Measurements from ENCODE around the gene PPP1R13L.

The PPP1R13L gene

GRCh38 chr19:45446295-45446694 lies 41.4 kb upstream of the PPP1R13L start (continued):
- TF ChIP-seq ZSCAN30 (tag by site-specific recombination; IDR thresholded peaks at IDR 0.05), result peak; percentile 60; the same call in 1 of the 2 replicates
- TF ChIP-seq SP7 (tag by site-specific recombination; IDR thresholded peaks at IDR 0.05), result 0 out of 2 replicates have a peak, but pooled peaks have one; percentile 19
- no peak for TF ChIP-seq GLIS2 (tag by site-specific recombination; IDR thresholded peaks at IDR 0.05)
- peak; percentile 73; the same call in 1 of the 2 replicates for TF ChIP-seq ZNF664 (tag by site-specific recombination; IDR thresholded peaks at IDR 0.05)
- 0 out of 2 replicates have a peak, but pooled peaks have one; percentile 21 for TF ChIP-seq KLF8 (tag by site-specific recombination; IDR thresholded peaks at IDR 0.05)
- TF ChIP-seq ZNF324 (tag by site-specific recombination; IDR thresholded peaks at IDR 0.05), result no peak

GRCh38 chr19:45445139-45445538 lies 40.3 kb upstream of the PPP1R13L start:
- TF ChIP-seq SCRT2 (tag by site-specific recombination; IDR thresholded peaks at IDR 0.05) (peak; percentile 60; the same call in 1 of the 2 replicates), ZNF664 (tag by site-specific recombination; IDR thresholded peaks at IDR 0.05) (peak; percentile 98), ZNF549 (tag by site-specific recombination; IDR thresholded peaks at IDR 0.05) (no peak)
- TF ChIP-seq, protein P1, sequence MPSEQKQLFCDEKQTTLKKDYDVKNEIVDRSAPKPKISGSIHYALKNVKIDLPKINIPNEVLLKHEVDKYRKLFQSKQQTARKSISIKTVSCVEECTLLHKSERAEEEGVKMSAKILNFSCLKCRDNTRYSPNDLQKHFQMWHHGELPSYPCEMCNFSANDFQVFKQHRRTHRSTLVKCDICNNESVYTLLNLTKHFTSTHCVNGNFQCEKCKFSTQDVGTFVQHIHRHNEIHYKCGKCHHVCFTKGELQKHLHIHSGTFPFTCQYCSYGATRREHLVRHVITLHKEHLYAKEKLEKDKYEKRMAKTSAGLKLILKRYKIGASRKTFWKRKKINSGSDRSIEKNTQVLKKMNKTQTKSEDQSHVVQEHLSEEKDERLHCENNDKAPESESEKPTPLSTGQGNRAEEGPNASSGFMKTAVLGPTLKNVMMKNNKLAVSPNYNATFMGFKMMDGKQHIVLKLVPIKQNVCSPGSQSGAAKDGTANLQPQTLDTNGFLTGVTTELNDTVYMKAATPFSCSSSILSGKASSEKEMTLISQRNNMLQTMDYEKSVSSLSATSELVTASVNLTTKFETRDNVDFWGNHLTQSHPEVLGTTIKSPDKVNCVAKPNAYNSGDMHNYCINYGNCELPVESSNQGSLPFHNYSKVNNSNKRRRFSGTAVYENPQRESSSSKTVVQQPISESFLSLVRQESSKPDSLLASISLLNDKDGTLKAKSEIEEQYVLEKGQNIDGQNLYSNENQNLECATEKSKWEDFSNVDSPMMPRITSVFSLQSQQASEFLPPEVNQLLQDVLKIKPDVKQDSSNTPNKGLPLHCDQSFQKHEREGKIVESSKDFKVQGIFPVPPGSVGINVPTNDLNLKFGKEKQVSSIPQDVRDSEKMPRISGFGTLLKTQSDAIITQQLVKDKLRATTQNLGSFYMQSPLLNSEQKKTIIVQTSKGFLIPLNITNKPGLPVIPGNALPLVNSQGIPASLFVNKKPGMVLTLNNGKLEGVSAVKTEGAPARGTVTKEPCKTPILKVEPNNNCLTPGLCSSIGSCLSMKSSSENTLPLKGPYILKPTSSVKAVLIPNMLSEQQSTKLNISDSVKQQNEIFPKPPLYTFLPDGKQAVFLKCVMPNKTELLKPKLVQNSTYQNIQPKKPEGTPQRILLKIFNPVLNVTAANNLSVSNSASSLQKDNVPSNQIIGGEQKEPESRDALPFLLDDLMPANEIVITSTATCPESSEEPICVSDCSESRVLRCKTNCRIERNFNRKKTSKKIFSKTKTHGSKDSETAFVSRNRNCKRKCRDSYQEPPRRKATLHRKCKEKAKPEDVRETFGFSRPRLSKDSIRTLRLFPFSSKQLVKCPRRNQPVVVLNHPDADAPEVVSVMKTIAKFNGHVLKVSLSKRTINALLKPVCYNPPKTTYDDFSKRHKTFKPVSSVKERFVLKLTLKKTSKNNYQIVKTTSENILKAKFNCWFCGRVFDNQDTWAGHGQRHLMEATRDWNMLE (tag by site-specific recombination; conservative IDR thresholded peaks at IDR 0.05; ENCODE audit: low read depth), result no peak
- TF ChIP-seq, protein P2, sequence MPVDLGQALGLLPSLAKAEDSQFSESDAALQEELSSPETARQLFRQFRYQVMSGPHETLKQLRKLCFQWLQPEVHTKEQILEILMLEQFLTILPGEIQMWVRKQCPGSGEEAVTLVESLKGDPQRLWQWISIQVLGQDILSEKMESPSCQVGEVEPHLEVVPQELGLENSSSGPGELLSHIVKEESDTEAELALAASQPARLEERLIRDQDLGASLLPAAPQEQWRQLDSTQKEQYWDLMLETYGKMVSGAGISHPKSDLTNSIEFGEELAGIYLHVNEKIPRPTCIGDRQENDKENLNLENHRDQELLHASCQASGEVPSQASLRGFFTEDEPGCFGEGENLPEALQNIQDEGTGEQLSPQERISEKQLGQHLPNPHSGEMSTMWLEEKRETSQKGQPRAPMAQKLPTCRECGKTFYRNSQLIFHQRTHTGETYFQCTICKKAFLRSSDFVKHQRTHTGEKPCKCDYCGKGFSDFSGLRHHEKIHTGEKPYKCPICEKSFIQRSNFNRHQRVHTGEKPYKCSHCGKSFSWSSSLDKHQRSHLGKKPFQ (tag by site-specific recombination; IDR thresholded peaks at IDR 0.05), result no peak
- H3K36me3 ChIP-seq (ENCODE audit: control insufficient read depth in 2 of 2, insufficient read depth in 1 of 2, low read length in 2 of 2), result no peaks in the 10 kb centered on the region
- no peak overlapping the region for H3K27ac ChIP-seq (ENCODE audit: extremely low read depth, low read depth, low read length)
- ChIA-PET CTCF (interaction anchor here (0.6 to 2.9 kb wide), 16 partner anchors 14 to 1675 kb away, joined by 3 to 38 read pairs (median 5); partner anchors contain the start of gene FOSB), POLR2A (no interaction called here)
- H3K4me1 ChIP-seq (ENCODE audit: control insufficient read depth, insufficient read depth, low read length), result 0 out of 2 replicates have a peak, but pooled peaks cover 8% of the 10 kb centered on the region
- H3K9me3 ChIP-seq (ENCODE audit: control insufficient read depth, insufficient read depth, low read depth, low read length), result no peaks in the 10 kb centered on the region
- no peak overlapping the region for H3K4me3 ChIP-seq (ENCODE audit: low read depth, low read length)

- no peaks in the 10 kb centered on the region for H3K36me3 ChIP-seq (ENCODE audit: control insufficient read depth in 2 of 2, insufficient read depth in 1 of 2, low read length in 2 of 2)
- no peak overlapping the region for H3K27ac ChIP-seq (ENCODE audit: extremely low read depth, low read depth, low read length)
- no peaks in the 10 kb centered on the region for H3K9me3 ChIP-seq (ENCODE audit: control insufficient read depth, insufficient read depth, low read depth, low read length)
- 0 out of 2 replicates have a peak, but pooled peaks cover 8% of the 10 kb centered on the region for H3K4me1 ChIP-seq (ENCODE audit: control insufficient read depth, insufficient read depth, low read length)
- H3K4me3 ChIP-seq (ENCODE audit: low read depth, low read length), result no peak overlapping the region
- TF ChIP-seq GLIS2 (tag by site-specific recombination; IDR thresholded peaks at IDR 0.05), result peak; percentile 13; the same call in 1 of the 2 replicates
- no peak for TF ChIP-seq ZNF223 (tag by site-specific recombination; IDR thresholded peaks at IDR 0.05)
- peak; percentile 96 for TF ChIP-seq SCRT2 (tag by site-specific recombination; IDR thresholded peaks at IDR 0.05)
- peak; percentile 25; the same call in 1 of the 2 replicates for TF ChIP-seq ZBTB8A (tag by site-specific recombination; IDR thresholded peaks at IDR 0.05)
- TF ChIP-seq ZNF600 (tag by site-specific recombination; IDR thresholded peaks at IDR 0.05), result no peak
- TF ChIP-seq ZBTB26 (tag by site-specific recombination; optimal IDR thresholded peaks at IDR 0.05), result peak; percentile 33
- TF ChIP-seq ZNF335 (tag by site-specific recombination; conservative IDR thresholded peaks at IDR 0.05), result no peak
- no peak for TF ChIP-seq ZNF624 (tag by site-specific recombination; IDR thresholded peaks at IDR 0.05)
- no peak for TF ChIP-seq ZBTB17 (tag by site-specific recombination; IDR thresholded peaks at IDR 0.05)
- TF ChIP-seq ZNF626 (tag by site-specific recombination; IDR thresholded peaks at IDR 0.05), result no peak
- TF ChIP-seq SCRT1 (tag by site-specific recombination; IDR thresholded peaks at IDR 0.05; ENCODE audit: borderline replicate concordance), result 0 out of 2 replicates have a peak, but pooled peaks have one; percentile 38
- TF ChIP-seq ZNF114 (tag by site-specific recombination; IDR thresholded peaks at IDR 0.05), result no peak
- peak; percentile 66 for TF ChIP-seq GLIS1 (tag by site-specific recombination; IDR thresholded peaks at IDR 0.05)
- TF ChIP-seq, protein P3, sequence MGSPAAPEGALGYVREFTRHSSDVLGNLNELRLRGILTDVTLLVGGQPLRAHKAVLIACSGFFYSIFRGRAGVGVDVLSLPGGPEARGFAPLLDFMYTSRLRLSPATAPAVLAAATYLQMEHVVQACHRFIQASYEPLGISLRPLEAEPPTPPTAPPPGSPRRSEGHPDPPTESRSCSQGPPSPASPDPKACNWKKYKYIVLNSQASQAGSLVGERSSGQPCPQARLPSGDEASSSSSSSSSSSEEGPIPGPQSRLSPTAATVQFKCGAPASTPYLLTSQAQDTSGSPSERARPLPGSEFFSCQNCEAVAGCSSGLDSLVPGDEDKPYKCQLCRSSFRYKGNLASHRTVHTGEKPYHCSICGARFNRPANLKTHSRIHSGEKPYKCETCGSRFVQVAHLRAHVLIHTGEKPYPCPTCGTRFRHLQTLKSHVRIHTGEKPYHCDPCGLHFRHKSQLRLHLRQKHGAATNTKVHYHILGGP (tag by site-specific recombination; IDR thresholded peaks at IDR 0.05), result no peak
- no peak for TF ChIP-seq ZNF776 (tag by site-specific recombination; IDR thresholded peaks at IDR 0.05; ENCODE audit: borderline replicate concordance)
- ChIA-PET POLR2A (no interaction called here), CTCF (interaction anchor here (0.6 to 2.9 kb wide), 10 partner anchors 13 to 249 kb away, joined by 3 to 38 read pairs (median 5); partner anchors contain the start of genes ERCC1 and FOSB)
These were observed 39.6 kb upstream of the PPP1R13L start for GRCh38 chr19:45444318-45445041.

All from HEK293 (cell line).